Loucy (cell line): Measurements from ENCODE around the gene GPER1.
"Not testable (repeated sequence)": the region's sequence is repeated elsewhere in the genome, so short reads cannot be mapped to it uniquely, and the experiment has no call there.

Experiments used
- CTCF ChIP-seq: fragments of 200-600 bp; sonication (generic); conservative IDR thresholded peaks from 2 replicates; pipeline ENCODE4 v1.5.1; 2014; ENCODE audit warnings: mild to moderate bottlenecking, antibody characterized with exemption, low read length
- EZH2phosphoT487 ChIP-seq: fragments of 200-600 bp; IDR thresholded peaks from 2 replicates; pipeline ENCODE4 v1.6.1; 2018; ENCODE audit warnings: antibody characterized with exemption, mild to moderate bottlenecking, moderate library complexity, borderline replicate concordance

- not testable (repeated sequence) for TF ChIP-seq CTCF, EZH2phosphoT487
These were observed 27.5 kb downstream of the GPER1 start for GRCh38 chr7:1115171-1116045.
